SIG-M5 (cell line): ENCODE data around the gene ADORA2B.
"Not testable (repeated sequence)": the region's sequence is repeated elsewhere in the genome, so short reads cannot be mapped to it uniquely, and the experiment has no call there.

Source experiments
- DNase-seq: peaks from one replicate; lab custom pipeline; 2025; lab: John Stamatoyannopoulos, UW

ADORA2B gene

GRCh38 chr17:15944759-15945526 lies at the start of gene ADORA2B:
Gene ADORA2B, plus strand, starts transcription at chr17:15945130. Its CDS starts 119 bp downstream, at chr17:15945249.
- no peak for DNase-seq

- DNase-seq = no peak
These were observed 48.7 kb upstream of the ADORA2B start for GRCh38 chr17:15896277-15896676.

- DNase-seq = no peak
These were observed 48.1 kb upstream of the ADORA2B start for GRCh38 chr17:15896834-15897233.

- DNase-seq = not testable (repeated sequence)
These were observed 45.3 kb upstream of the ADORA2B start for GRCh38 chr17:15899596-15899995.

GRCh38 chr17:15900871-15901270 lies 44.1 kb upstream of the ADORA2B start:
- no peak for DNase-seq

- DNase-seq = not testable (repeated sequence)
These were observed 39.7 kb upstream of the ADORA2B start for GRCh38 chr17:15905236-15905635.

- DNase-seq = no peak
These were observed 37.6 kb upstream of the ADORA2B start for GRCh38 chr17:15907290-15907689.

GRCh38 chr17:15908378-15908777 lies 36.6 kb upstream of the ADORA2B start:
- no peak for DNase-seq

GRCh38 chr17:15909481-15909991 lies 35.4 kb upstream of the ADORA2B start:
- no peak for DNase-seq

- DNase-seq = no peak
These were observed 34.1 kb upstream of the ADORA2B start for GRCh38 chr17:15910791-15911190.

- not testable (repeated sequence) for DNase-seq
These were observed 33.2 kb upstream of the ADORA2B start for GRCh38 chr17:15911701-15912100.

GRCh38 chr17:15912416-15912955 lies 32.4 kb upstream of the ADORA2B start:
- no peak for DNase-seq

GRCh38 chr17:15913826-15914225 lies 31.1 kb upstream of the ADORA2B start:
- DNase-seq = no peak

GRCh38 chr17:15914400-15915170 lies 30.3 kb upstream of the ADORA2B start:
- no peak for DNase-seq

GRCh38 chr17:15915961-15916360 lies 29.0 kb upstream of the ADORA2B start:
- DNase-seq = no peak

- no peak for DNase-seq
These were observed 27.9 kb upstream of the ADORA2B start for GRCh38 chr17:15917021-15917437.

- no peak for DNase-seq
These were observed 27.4 kb upstream of the ADORA2B start for GRCh38 chr17:15917438-15918027.

- no peak for DNase-seq
These were observed 26.7 kb upstream of the ADORA2B start for GRCh38 chr17:15918261-15918660.

GRCh38 chr17:15918661-15919259 lies 26.2 kb upstream of the ADORA2B start:
- DNase-seq = no peak

GRCh38 chr17:15919466-15919865 lies 25.5 kb upstream of the ADORA2B start:
- DNase-seq = no peak

- DNase-seq = no peak
These were observed 24.1 kb upstream of the ADORA2B start for GRCh38 chr17:15920758-15921239.

GRCh38 chr17:15921640-15922039 lies 23.3 kb upstream of the ADORA2B start:
- DNase-seq = no peak
